ENCODE measurements around the gene MEPCE. TPM values are rescaled to one million over a fixed set of nuclear protein-coding genes. Genes with fewer than 3 reads are reported as not detected.
A peak's percentile ranks its signal among the peaks of the same experiment; 100 is the strongest.

The MEPCE gene
- total and polyA plus RNA-seq, 2 of the 8 experiments (the other 6 are each of a cell fraction or from before 2014, with no cell fraction given), result 22.8 to 48.8 TPM

DNA sequence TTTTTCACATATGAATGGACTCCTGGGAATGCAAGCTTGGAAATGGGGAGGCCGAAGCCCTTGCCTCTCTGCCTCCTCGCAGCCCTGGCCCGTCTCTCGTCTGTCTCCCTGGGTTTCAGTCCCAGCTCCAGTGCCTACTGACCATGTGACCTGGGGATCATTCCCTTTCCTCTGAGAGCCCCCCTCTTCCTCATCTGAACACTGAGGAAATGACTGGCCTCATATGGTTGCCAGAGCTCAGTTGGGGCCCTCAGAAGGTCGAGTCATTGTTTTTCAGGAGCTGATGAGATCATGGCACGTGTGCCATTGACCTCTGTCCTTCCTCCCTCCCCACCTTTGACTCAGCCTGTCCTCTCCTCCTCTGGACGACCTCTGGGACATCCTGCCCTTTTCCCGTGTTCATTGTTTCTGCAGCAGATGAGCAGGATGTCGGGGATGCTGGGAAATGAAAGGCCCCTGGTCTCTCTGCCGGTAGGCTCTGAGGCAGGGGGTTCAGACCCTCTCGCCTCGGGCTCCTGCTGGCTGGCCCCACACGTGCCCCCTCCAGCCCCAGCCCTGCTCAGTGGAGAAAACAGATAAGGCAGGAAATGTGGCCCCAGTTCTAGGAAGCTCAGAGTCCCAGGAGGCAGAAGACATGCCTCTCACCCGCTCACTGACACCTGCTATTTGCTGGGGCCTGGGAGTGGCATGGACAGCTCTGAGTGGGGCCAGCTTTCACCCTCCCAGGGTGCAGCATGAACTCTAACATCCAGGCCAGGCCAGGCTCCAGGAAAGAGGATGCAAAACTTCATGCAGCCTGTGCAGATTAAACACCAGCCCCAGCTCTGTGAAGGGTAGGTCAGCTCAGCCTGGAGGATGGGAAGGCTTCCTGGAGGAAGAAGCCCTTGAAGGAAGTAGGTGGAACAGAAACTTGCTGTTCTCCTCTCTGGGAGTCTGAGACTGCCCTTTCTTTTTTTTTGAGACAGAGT, 15.0 kb downstream of the MEPCE start:
- ChIA-PET POLR2A (ENCODE audit: partially characterized antibody) (interaction anchor here (0.6 to 6.2 kb wide), 10 partner anchors 9 to 182 kb away, joined by 3 to 62 read pairs (median 3); partner anchors contain the start of genes AGFG2, MEPCE, PPP1R35 and ZCWPW1), CTCF (ENCODE audit: partially characterized antibody) (interaction anchor here (0.7 to 5.0 kb wide), 11 partner anchors 10 to 598 kb away, joined by 3 to 53 read pairs (median 6); partner anchors contain the start of genes FBXO24 and LRCH4)
- no peak overlapping the region; the same call in 1 of the 2 replicates for H3K18ac ChIP-seq (ENCODE audit: extremely low read depth, low read length)
- no peak overlapping the region for H3K4me3 ChIP-seq (ENCODE audit: extremely low read depth in 1 of 4, insufficient read depth in 2 of 4, low read depth in 3 of 4, low read length in 4 of 4)
- H2BK12ac ChIP-seq (ENCODE audit: low read depth, low read length), result peak overlapping the region; percentile 60; the same call in 1 of the 2 replicates
- H3K14ac ChIP-seq (ENCODE audit: insufficient read length), result no peak overlapping the region
- H3K27me3 ChIP-seq (replicated peaks in 1 of 4; ENCODE audit: control insufficient read depth in 3 of 4, extremely low read depth in 1 of 4, insufficient read depth in 3 of 4, low read length in 3 of 4), result no peaks in the 10 kb centered on the region
- peaks cover 0 to 5% (median 2%) of the 10 kb centered on the region in 4 experiments; a peak in 3 of 7 replicates for H3K4me1 ChIP-seq (replicated peaks in 1 of 4; ENCODE audit: control insufficient read depth in 3 of 4, insufficient read depth in 4 of 4, low read length in 3 of 4)
- no peak overlapping the region for H3K9ac ChIP-seq (replicated peaks in 1 of 4; ENCODE audit: extremely low read depth in 1 of 4, low read depth in 3 of 4, low read length in 3 of 4)
- no peak overlapping the region for H4K91ac ChIP-seq (replicated peaks; ENCODE audit: insufficient read length, low read length)
- H2BK20ac ChIP-seq (ENCODE audit: low read length), result no peak overlapping the region; the same call in 1 of the 2 replicates
- H3K4ac ChIP-seq (replicated peaks; ENCODE audit: insufficient read length, low read depth, low read length), result no peak overlapping the region
- no peaks in the 10 kb centered on the region for H3K9me3 ChIP-seq (ENCODE audit: insufficient read depth in 2 of 2, low read depth in 1 of 2, low read length in 1 of 2)
- H2BK5ac ChIP-seq (ENCODE audit: low read depth, low read length), result peak overlapping the region; percentile 81; the same call in 1 of the 2 replicates
- peak overlapping the region; percentile 88; the same call in 1 of the 2 replicates for H2BK15ac ChIP-seq (ENCODE audit: low read length)
- no peak overlapping the region for H2AK5ac ChIP-seq (ENCODE audit: low read depth, low read length)
- no peak overlapping the region for H3K4me2 ChIP-seq (ENCODE audit: insufficient read depth in 1 of 2, low read depth in 2 of 2, low read length in 2 of 2)
- no peak overlapping the region for H3K23ac ChIP-seq (ENCODE audit: insufficient read length)
- H3K36me3 ChIP-seq (ENCODE audit: control insufficient read depth in 2 of 4, insufficient read depth in 4 of 4, low read length in 3 of 4), result no peaks in the 10 kb centered on the region
- no peak for DNase-seq (ENCODE audit: low read depth in 1 of 2, low spot score in 2 of 2)
- H2AFZ ChIP-seq (ENCODE audit: low read length), result no peak overlapping the region; the same call in 1 of the 2 replicates
- no peaks in the 10 kb centered on the region for H3K23me2 ChIP-seq (ENCODE audit: low read depth, low read length)
- 84% methylated on average over 14 of the region's 14 CpGs; no CpG with 5 or more reads in 1 of the 2 experiments for WGBS, 2 experiments (ENCODE audit: extremely low coverage in 1 of 2, insufficient coverage in 1 of 2, insufficient read length in 1 of 2, insufficient replicate concordance in 2 of 2, low coverage in 1 of 2, low lambda C conversion rate in 2 of 2, missing lambda C conversion rate in 1 of 2)
- H3K27ac ChIP-seq (ENCODE audit: low read depth, low read length), result no peak overlapping the region
- no peaks in the 10 kb centered on the region for H3K79me2 ChIP-seq (ENCODE audit: control insufficient read depth in 1 of 2, insufficient read depth in 2 of 2, low read length in 2 of 2)
- no peaks in the 10 kb centered on the region for H3K79me1 ChIP-seq (ENCODE audit: low read depth, low read length)
- H4K8ac ChIP-seq (ENCODE audit: extremely low read depth, insufficient read depth, low read length), result no peak overlapping the region; the same call in none of the 2 replicates
- no peak overlapping the region for H4K5ac ChIP-seq (ENCODE audit: insufficient read length, low read depth, low read length)
- H4K20me1 ChIP-seq (replicated peaks in 1 of 2; ENCODE audit: control insufficient read depth in 1 of 2, insufficient read depth in 2 of 2, low read length in 2 of 2), result no peaks in the 10 kb centered on the region
- no peak overlapping the region for H2BK120ac ChIP-seq (replicated peaks; ENCODE audit: low read depth, low read length)
- H3K56ac ChIP-seq (replicated peaks; ENCODE audit: insufficient read length, low read depth, low read length), result no peak overlapping the region
- FAIRE-seq, result no peak
- TF ChIP-seq PHF8 (conservative IDR thresholded peaks at IDR 0.05; ENCODE audit: low read depth, low read length) (no peak), POLR2A (IDR thresholded peaks at IDR 0.05; ENCODE audit: control extremely low read depth in 1 of 2, low read depth in 2 of 2, low read length in 2 of 2) (no peak), CTBP2 (IDR thresholded peaks at IDR 0.05; ENCODE audit: borderline replicate concordance, insufficient read depth, insufficient read length, low read length) (no peak), CREB1 (IDR thresholded peaks at IDR 0.05) (no peak), SAP30 (IDR thresholded peaks at IDR 0.05; ENCODE audit: insufficient read depth, insufficient replicate concordance, low read length) (no peak), CHD2 (IDR thresholded peaks at IDR 0.05; ENCODE audit: low read length) (no peak), SUZ12 (IDR thresholded peaks at IDR 0.05; ENCODE audit: low read length) (no peak), TAF7 (optimal IDR thresholded peaks at IDR 0.05; ENCODE audit: borderline replicate concordance, low read depth, low read length) (no peak), KDM5A (IDR thresholded peaks at IDR 0.05; ENCODE audit: low read length) (no peak), BACH1 (IDR thresholded peaks at IDR 0.05; ENCODE audit: low read length) (0 out of 2 replicates have a peak, but pooled peaks have one; percentile 25), BRCA1 (IDR thresholded peaks at IDR 0.05; ENCODE audit: low read depth, low read length) (no peak), SIRT6 (IDR thresholded peaks at IDR 0.05; ENCODE audit: low read length) (no peak)

All from H1 (cell line).